B cell (primary cell): ENCODE results near the gene SHANK2. TPM values are rescaled to one million over a fixed set of nuclear protein-coding genes. Genes with fewer than 3 reads are reported as not detected.

Experiments used
- ATAC-seq: fragments of 200-7000 bp; cut with Tn5 transposase; one replicate; pipeline ENCODE4 v1.10.0; 2021; ENCODE audit warnings: low read depth, mild to moderate bottlenecking, moderate number of reproducible peaks, moderate library complexity
- CTCF ChIA-PET: fragments of 350-600 bp; sonication (Branson Sonifier 250); formaldehyde crosslinking; loops from one replicate; lab custom pipeline; 2021; ENCODE audit warnings: antibody characterized with exemption, inconsistent platforms; lab: Charles Lee
- POLR2A ChIA-PET: fragments of 350-600 bp; sonication (Branson Sonifier 250); formaldehyde crosslinking; loops from one replicate; lab custom pipeline; 2021; ENCODE audit warnings: antibody characterized with exemption; lab: Charles Lee
- DNase-seq: peaks from one replicate; pipeline ENCODE4 v3.0.0; 2013
- H2AFZ ChIP-seq: 2 replicates; pipeline ENCODE4 v1.6.1; 2012; ENCODE audit warnings: mild to moderate bottlenecking, low read depth, low read length; ENCODE audit not compliant: insufficient read depth, poor library complexity, severe bottlenecking
- H3K27ac ChIP-seq, 2 donors: 1 replicate in 1 of 2; 2 replicates in 1 of 2; pipeline ENCODE4 v1.5.1; 2012 to 2013; ENCODE audit warnings: low read length in 2 of 2, mild to moderate bottlenecking in 2 of 2, moderate library complexity in 1 of 2
- H3K27me3 ChIP-seq, 4 experiments: fragments of 200-600 bp in 1 of 4; sonication (generic) in 1 of 4; replicated peaks in 1 of 4; 1 replicate in 2 of 4; 2 replicates in 2 of 4; pipeline versions ENCODE4 v1.6.1 to v1.7.0; 2013 to 2016; ENCODE audit warnings: low read length in 3 of 4, mild to moderate bottlenecking in 2 of 4, mixed read lengths in 1 of 4, moderate library complexity in 1 of 4; ENCODE audit not compliant: insufficient read depth in 4 of 4, control insufficient read depth in 3 of 4; ENCODE audit errors: control extremely low read depth in 1 of 4
- H3K36me3 ChIP-seq, 2 experiments: replicated peaks in 1 of 2; 1 replicate in 1 of 2; 2 replicates in 1 of 2; pipeline versions ENCODE4 v1.6.1 to v1.7.1; 2013; ENCODE audit warnings: low read length in 1 of 2; ENCODE audit not compliant: insufficient read depth in 2 of 2, control insufficient read depth in 1 of 2; ENCODE audit errors: control extremely low read depth in 1 of 2, extremely low read depth in 1 of 2
- H3K4me1 ChIP-seq, 2 donors: fragments of 200-600 bp in 1 of 2; sonication (generic) in 1 of 2; 1 replicate in 1 of 2; 2 replicates in 1 of 2; pipeline versions ENCODE4 v1.5.1 to v1.6.1; 2013 to 2017; ENCODE audit warnings: low read length in 2 of 2; ENCODE audit not compliant: control insufficient read depth in 2 of 2, insufficient read depth in 2 of 2
- H3K4me2 ChIP-seq: replicated peaks from 2 replicates; pipeline ENCODE3; 2012; ENCODE audit warnings: mild to moderate bottlenecking, low read depth, low read length; ENCODE audit not compliant: poor library complexity, severe bottlenecking
- H3K4me3 ChIP-seq, 5 experiments: fragments of 200-600 bp in 1 of 5; sonication (generic) in 1 of 5; 1 replicate in 3 of 5; 2 replicates in 2 of 5; pipeline versions ENCODE4 v1.5.1 to v1.7.0; 2011 to 2016; ENCODE audit warnings: low read length in 4 of 5, mild to moderate bottlenecking in 4 of 5, low read depth in 2 of 5, control low read depth in 1 of 5, moderate library complexity in 1 of 5; ENCODE audit not compliant: insufficient read depth in 1 of 5; ENCODE audit errors: control extremely low read depth in 1 of 5, extremely low read depth in 1 of 5
- H3K79me2 ChIP-seq: fragments of 200-600 bp; sonication (generic); one replicate; pipeline ENCODE4 v1.6.0; 2016; ENCODE audit warnings: low read length; ENCODE audit not compliant: control insufficient read depth, insufficient read depth
- H3K9ac ChIP-seq: fragments of 200-600 bp; sonication (generic); 2 replicates; pipeline ENCODE4 v1.6.1; 2017; ENCODE audit warnings: mild to moderate bottlenecking, low read length, moderate library complexity
- H3K9me3 ChIP-seq, 3 donors: one replicate each; pipeline versions ENCODE4 v1.6.1 to v1.7.1; 2013; ENCODE audit warnings: low read length in 2 of 3; ENCODE audit not compliant: control insufficient read depth in 2 of 3, insufficient read depth in 1 of 3; ENCODE audit errors: control extremely low read depth in 1 of 3
- H4K20me1 ChIP-seq: 2 replicates; pipeline ENCODE4 v1.6.0; 2012; ENCODE audit warnings: mild to moderate bottlenecking, low read length; ENCODE audit not compliant: insufficient read depth, control insufficient read depth, poor library complexity, severe bottlenecking
- H3K27ac Mint-ChIP-seq: one replicate; pipeline ENCODE4 v1.8.0; 2021; ENCODE audit warnings: mixed read lengths
- H3K27me3 Mint-ChIP-seq: one replicate; pipeline ENCODE4 v1.8.0; 2021; ENCODE audit warnings: mixed read lengths
- H3K4me1 Mint-ChIP-seq: one replicate; pipeline ENCODE4 v1.8.0; 2021; ENCODE audit warnings: mixed read lengths
- H3K4me3 Mint-ChIP-seq: one replicate; pipeline ENCODE4 v1.8.0; 2021; ENCODE audit warnings: mixed read lengths
- H3K9me3 Mint-ChIP-seq: one replicate; pipeline ENCODE4 v1.8.0; 2022; ENCODE audit warnings: mixed read lengths; ENCODE audit not compliant: insufficient read depth
- EZH2 ChIP-seq: IDR thresholded peaks from 2 replicates; pipeline ENCODE4 v1.6.1; 2012; ENCODE audit warnings: borderline replicate concordance, low read depth, mild to moderate bottlenecking, moderate library complexity, low read length; ENCODE audit not compliant: insufficient read depth, poor library complexity, severe bottlenecking
- WGBS: methylation state at CpG from one replicate; pipeline ENCODE4 v1.1.5; 2013; ENCODE audit warnings: missing lambda C conversion rate; ENCODE audit not compliant: insufficient coverage; 5-methylcytosine and 5-hydroxymethylcytosine counted together
- intact Hi-C: fragments of 100-400 bp; cut with micrococcal nuclease; formaldehyde crosslinking; loops from one replicate; pipeline ENCODE4 v1.10.0; 2022
- polyA plus RNA-seq: library from polyadenylated mRNA; depleted of rRNA; stranded (reverse); fragments of >200 nt; gene quantifications from 2 replicates; pipeline ENCODE4 v1.2.3, GENCODE V29; 2012
- total RNA-seq, 2 donors: library from RNA; stranded (reverse); fragments of 120-200 nt in 1 of 2; gene quantifications; 1 replicate in 1 of 2; 2 replicates in 1 of 2; pipeline versions ENCODE4 v1.2.3 to v1.2.4, GENCODE V29; 2013 to 2022
- TF ChIP-seq, protein P1 (sequence below): fragments of 200-600 bp; IDR thresholded peaks from one replicate; pipeline ENCODE4 v1.8.0; 2022; ENCODE audit warnings: antibody characterized with exemption, mild to moderate bottlenecking

SHANK2 gene
- total and polyA plus RNA-seq, 2 donors (not counting 1 experiment from before 2014, with no cell fraction given) = 0.07 to 0.28 TPM

DNA sequence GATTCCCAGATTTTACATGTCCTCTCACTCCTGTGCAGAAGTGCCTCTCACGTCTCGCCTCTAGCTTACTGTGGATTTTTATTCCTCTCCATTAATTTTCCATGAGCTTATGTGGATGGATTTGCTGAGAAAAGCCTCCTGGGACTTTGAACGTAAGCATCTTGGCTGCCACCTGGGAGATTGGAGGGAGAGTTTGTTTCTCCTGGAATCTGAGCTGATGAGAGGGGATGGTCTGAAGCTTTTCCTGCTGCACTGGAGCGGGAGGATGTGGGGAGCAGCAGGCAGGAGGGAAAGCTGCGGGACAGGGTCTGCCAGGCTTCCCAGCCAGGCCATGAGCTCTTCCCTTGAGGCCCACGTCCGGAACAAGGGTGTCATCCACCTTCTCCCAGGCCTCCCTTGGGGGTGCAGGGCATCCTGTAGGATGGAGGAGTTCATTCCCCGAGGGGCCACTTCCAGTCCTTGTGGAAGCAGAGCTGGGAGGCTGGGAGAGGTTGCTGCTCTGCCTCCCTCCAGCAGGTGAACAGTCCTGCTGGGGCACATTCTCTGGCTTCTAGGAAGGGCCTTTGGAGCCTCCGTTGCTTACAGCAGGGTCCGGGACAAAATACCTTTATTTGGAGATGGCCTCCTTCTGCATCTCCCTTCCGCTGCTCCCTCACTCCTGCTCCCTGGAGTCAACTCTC, 3.6 kb upstream of the SHANK2 start:
- CTCF ChIA-PET = no interaction called here
- 58% methylated on average over 9 of the region's 11 CpGs for WGBS
- peaks cover 0 to 25% (median 13%) of the 10 kb centered on the region in 4 experiments for H3K27me3 ChIP-seq

DNA sequence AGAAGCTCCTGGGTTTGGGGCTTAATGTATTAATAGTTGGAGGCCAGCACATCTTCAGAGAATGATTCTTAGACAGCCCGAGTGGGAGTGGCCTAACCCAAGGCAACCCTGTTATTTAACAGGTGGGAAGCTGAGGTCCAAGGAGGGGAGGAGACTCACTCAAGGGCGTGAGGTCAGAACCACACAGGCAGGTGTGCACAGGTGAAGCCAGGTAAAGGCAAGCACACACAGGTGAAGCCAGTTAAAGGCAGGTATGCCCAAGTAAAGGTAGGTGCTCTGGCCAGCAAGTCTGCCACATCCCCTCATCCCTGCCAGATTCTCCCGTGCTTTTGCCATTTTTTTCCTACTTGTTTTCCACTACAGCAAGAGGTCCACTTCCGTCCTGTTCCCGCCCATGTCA, 2.9 kb upstream of the SHANK2 start:
- POLR2A ChIA-PET = no interaction called here
- peaks cover 22% of the 10 kb centered on the region in 2 donors for H3K4me1 ChIP-seq
- no peak for TF ChIP-seq EZH2
- TF ChIP-seq, protein P1, sequence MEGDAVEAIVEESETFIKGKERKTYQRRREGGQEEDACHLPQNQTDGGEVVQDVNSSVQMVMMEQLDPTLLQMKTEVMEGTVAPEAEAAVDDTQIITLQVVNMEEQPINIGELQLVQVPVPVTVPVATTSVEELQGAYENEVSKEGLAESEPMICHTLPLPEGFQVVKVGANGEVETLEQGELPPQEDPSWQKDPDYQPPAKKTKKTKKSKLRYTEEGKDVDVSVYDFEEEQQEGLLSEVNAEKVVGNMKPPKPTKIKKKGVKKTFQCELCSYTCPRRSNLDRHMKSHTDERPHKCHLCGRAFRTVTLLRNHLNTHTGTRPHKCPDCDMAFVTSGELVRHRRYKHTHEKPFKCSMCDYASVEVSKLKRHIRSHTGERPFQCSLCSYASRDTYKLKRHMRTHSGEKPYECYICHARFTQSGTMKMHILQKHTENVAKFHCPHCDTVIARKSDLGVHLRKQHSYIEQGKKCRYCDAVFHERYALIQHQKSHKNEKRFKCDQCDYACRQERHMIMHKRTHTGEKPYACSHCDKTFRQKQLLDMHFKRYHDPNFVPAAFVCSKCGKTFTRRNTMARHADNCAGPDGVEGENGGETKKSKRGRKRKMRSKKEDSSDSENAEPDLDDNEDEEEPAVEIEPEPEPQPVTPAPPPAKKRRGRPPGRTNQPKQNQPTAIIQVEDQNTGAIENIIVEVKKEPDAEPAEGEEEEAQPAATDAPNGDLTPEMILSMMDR = no peak
- no peaks in the 10 kb centered on the region for H3K79me2 ChIP-seq
- H3K4me3 ChIP-seq = no peak overlapping the region
- peaks cover 0 to 32% (median 19%) of the 10 kb centered on the region in 4 experiments for H3K27me3 ChIP-seq
- no peaks in the 10 kb centered on the region for H4K20me1 ChIP-seq
- no peaks in the 10 kb centered on the region for H3K36me3 ChIP-seq
- H3K27ac ChIP-seq = no peak overlapping the region
- H3K27me3 Mint-ChIP-seq = peaks cover 39% of the 10 kb centered on the region
- H3K4me3 Mint-ChIP-seq = no peak overlapping the region
- no peak overlapping the region for H3K4me2 ChIP-seq
- DNase-seq (no peak), ATAC-seq (no peak)
- peaks cover 0 to 27% (median 4%) of the 10 kb centered on the region in 3 donors for H3K9me3 ChIP-seq
- H3K27ac Mint-ChIP-seq = no peak overlapping the region
- 71% methylated on average over 5 of the region's 5 CpGs for WGBS
- CTCF ChIA-PET = no interaction called here
- H3K4me1 Mint-ChIP-seq = peaks cover 16% of the 10 kb centered on the region
- no peak overlapping the region for H3K9ac ChIP-seq
- no peak overlapping the region for H2AFZ ChIP-seq
- peaks cover 4% of the 10 kb centered on the region for H3K9me3 Mint-ChIP-seq
- intact Hi-C loops = loop anchor here (10.0 kb wide), 1 partner anchor 119 kb away; no protein-coding TSS in a partner anchor

More for the DNA sequence above, 3.6 kb upstream of the SHANK2 start:
- Mint-ChIP-seq H3K27me3 (peaks cover 33% of the 10 kb centered on the region), H3K4me3 (no peak overlapping the region), H3K27ac (no peak overlapping the region), H3K4me1 (peaks cover 10% of the 10 kb centered on the region), H3K9me3 (peaks cover 4% of the 10 kb centered on the region)
- no peak for ATAC-seq
- H3K4me2 ChIP-seq = no peak overlapping the region
- peaks cover 0 to 23% (median 4%) of the 10 kb centered on the region in 3 donors for H3K9me3 ChIP-seq
- no peak overlapping the region for H3K9ac ChIP-seq
- H3K79me2 ChIP-seq = no peaks in the 10 kb centered on the region
- POLR2A ChIA-PET = no interaction called here
- TF ChIP-seq EZH2 = no peak
- TF ChIP-seq, protein P1 = no peak
- H4K20me1 ChIP-seq = no peaks in the 10 kb centered on the region
- DNase-seq = no peak
- no peaks in the 10 kb centered on the region for H3K36me3 ChIP-seq
- intact Hi-C loops = loop anchor here (10.0 kb wide), 1 partner anchor 119 kb away; no protein-coding TSS in a partner anchor
- peaks cover 16% of the 10 kb centered on the region in 2 donors for H3K4me1 ChIP-seq
- H3K27ac ChIP-seq = no peak overlapping the region
- no peak overlapping the region for H3K4me3 ChIP-seq
- H2AFZ ChIP-seq = no peak overlapping the region
